Activated T-helper 1 cell treated with anti-CD3 and anti-CD28 coated beads, Interleukin-2, amount 50 U/mL, for 16 hours (primary cell): ENCODE measurements around the gene HUWE1.

Source experiments
- DNase-seq, 2 donors: peaks; one replicate each; pipeline ENCODE4 v3.0.0-alpha.2; 2020; ENCODE audit warnings: low read depth in 1 of 2, low spot score in 1 of 2

Gene HUWE1

DNA sequence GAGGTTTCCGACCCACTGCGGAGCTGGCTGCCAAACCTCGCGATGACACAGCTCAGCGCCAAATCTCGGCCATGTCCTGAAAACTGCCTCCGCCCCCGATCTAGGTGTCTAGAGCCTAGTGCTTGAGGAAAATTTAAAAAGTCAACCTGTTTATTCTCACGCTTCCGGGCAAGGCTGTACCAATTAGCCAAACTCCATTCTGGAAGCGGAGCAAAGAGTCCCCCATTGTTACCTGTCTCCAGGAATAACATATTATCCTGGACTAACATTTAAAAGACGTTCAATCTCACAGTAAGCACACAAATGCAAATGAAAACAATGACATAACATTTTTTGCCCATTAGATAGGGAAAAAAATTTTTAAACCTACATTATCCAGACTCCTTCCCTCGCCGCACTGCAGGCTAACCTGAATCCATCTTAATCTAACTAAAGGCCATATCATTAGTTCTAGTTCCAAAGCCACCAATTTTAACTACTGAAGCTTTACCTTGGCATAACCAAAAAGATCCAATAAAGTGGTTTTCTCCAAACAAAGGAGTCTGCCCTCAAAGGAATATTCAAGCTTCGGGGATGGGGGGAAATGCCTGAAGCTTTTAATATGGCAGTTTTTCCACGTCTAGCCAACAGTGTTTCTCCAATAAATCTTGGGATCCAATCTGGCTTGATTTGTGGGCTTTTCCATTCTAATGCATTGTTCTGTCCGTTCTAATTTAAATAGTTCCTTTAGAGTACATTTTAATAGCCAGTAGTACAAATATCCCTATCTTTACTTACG, 1.9 kb downstream of the HUWE1 start:
- DNase-seq = peak in 1 of 2 donors; percentile 60

DNA sequence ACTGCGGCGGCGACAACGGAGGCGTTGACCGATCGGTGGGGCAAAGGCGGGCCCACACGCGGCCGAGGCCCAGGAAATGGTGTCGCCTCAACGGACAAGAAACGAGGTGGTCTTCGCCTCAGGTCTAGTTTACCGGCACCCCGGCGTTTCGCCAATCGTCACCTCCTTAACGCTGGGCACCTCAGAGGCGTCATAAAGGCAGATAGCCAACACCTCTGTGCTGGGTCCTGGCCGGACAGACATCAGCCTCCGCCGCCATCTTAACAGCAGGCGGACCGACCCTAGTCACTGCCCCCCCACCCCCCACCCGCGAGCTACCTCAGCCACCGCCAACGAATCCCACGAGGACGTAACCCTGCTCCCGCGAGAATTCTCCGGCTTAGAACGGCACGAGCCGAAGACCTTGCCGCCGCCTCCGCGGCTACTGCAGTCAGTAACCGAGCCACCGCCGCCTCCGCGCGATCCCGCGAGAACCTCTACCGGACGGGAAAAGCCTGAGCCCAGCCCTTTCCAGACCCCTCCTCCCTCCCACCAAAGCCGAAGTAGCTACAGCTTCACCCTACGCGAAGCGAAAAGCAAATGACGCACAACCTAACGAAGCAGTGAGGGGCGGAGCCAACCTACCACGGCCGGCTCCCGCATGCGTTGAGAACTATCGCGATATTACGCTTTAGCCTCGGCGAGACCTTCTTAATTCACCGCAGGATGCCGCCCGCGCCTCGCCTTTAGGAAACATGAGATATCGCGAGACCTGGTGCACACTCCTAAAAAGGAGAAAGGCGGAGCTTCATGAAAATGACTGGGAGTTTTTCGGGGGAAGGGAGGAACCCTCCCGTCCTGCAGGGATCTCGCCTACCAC, 2.7 kb downstream of the HUWE1 start:
- DNase-seq = peak; percentile 63 to 80

DNA sequence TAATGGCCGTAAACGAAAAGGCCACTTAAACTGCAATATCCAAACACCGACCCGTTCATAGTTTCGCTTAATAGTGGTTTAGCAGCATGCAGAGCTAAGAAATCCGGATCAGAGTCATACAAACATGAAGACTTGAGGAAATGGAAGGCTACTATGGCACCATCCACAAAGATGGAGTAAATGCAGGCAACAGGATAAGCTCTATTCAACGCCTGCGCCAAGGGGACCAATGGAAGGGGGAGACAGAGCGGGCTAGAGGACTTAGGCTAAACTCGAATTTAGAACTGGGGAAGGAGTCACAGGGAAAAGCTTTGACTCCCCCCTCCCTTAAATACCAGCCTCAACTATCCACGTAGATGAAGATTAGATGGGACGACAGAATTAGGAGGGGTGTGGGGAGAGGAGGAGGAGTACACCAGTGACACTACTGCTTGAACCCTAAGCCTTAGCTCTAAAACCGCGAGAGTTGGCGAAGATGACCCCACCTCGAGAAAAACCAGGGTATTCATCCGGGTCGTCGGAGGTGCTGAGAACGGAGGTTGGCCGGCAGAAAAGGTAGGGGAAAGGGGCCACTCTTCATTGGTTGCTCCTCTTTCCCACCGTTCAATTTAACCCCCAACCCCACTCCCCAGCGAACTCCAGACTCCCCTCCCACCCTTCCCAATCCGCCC, 3.5 kb downstream of the HUWE1 start:
- peak in 1 of 2 donors; percentile 7 for DNase-seq

DNA sequence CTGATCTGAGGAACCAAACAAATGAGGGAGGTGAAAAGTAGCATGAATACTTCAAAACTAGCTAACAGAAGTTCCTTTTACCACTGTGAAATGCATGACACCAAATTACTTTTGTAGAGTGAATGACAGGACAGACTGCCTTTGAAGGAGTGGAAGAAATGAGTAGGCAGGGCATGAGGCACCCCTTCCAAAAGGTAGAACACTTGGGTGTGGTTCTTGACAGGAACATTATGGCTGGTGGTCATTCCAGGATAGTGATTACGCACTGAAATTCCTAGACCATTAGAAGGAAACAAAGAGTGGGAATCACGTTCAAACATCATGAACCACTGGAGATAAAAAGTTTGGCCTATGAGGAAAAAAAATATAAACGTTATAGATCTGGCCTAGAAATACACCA, 4.9 kb downstream of the HUWE1 start:
- DNase-seq = no peak

DNA sequence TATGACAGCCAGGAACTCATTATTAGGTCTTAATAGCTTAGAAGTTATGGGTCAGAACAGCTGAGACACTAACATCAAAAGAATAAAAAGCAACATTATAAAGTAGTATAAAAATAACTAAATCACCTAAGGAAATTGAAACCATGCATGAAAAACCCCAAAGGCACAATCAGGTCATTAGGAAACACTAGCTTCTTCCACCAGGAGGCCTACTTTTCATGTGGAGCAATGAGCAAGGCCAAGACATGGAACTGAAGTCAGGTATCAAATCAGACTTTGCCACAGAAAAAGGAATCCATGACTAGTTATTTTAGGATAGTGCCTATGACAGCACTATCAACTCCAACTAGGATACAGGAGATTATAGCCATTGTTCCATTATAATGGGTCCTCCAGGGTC, 7.9 kb downstream of the HUWE1 start:
- DNase-seq = no peak

DNA sequence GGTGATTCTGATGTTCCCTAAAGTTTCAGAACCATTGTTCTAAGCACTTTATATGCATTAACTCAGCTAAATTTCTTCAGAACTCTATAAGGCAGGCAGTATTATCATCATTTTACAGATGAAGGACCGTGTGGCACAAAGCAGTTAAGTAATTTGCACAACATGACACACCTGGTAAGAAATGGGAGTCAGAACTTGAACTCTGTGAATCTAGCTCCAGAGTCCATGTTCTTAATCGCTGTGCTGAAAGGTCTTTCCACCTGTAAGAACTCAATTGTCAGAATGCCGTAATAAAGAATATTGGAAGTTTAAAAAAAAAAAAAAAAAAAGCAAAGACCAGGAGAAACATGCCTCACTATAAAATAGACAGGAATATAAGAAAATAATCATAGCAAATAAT, 9.2 kb downstream of the HUWE1 start:
- DNase-seq = no peak

DNA sequence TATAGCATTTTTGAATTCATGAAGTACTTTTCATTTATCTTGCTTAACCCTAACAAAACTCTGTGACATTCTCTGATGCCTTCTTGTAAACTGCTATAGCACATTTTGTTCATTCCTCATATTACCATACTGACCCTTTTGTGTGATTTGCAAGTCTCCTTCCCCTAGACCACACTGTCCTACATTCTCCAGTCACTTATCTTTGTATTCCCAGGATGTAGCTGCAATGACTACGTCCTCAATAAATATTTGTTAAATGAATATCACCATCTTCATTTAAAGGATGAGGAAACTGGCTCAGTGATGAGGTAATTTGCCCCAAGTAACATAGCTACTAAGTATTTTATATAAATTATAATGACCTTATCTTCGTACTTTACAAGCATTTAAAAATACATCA, 11.9 kb downstream of the HUWE1 start:
- no peak for DNase-seq

DNA sequence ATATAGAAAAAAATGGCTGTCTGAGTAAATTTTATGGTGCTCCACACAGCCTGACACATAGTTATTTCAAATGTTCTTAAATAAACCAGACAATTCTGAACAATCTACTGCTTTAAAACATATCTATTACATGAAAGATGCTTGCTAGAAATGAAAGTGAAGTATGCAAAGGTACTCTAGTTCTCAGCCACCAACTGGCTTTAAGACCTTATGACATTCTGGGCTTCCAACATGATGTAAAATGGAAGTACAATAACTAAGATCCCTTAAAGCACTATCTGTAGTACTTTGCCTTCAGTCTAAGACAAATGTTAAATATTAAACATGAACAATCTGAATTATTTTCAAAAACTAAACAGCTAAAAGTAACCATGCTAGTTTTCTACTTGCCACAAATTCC, 17.3 kb downstream of the HUWE1 start:
- DNase-seq = no peak

DNA sequence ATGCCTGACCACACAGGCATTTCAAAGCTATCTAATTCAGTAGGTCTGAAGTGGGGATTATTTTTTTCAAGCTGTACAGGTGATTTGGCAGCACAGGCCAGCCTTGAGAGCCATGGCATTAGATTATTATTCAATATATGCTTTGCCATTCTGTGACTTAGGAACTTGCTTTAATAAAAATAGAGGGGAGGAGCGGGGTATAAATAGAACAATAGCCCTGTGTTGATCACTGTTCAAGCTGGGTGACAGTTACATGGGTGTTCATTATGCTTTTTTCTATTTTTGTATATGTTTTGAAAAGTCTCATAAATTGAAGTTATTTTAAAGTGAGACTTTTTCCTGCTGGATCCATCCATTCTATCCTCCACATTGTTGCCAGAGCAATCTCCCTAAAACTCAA, 20.3 kb downstream of the HUWE1 start:
- DNase-seq = no peak

DNA sequence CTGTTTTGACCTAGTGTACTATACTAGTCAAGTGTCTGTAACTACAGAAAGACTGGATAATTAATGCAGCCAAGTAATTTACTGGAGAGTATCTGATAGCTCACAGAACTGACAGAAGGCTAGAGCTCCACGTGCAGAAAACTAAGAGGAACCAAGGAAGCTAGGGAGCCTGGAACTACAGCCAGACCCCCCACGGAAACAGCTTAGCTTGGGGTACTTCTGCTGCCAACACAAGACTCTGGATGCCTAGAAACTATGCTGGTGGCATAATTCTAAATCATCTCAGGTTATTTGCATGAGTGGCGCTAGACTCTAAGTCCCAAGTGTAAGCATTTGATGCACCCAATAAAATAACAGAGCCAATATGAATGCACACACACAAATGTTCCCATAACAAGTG, 26.5 kb downstream of the HUWE1 start:
- no peak for DNase-seq

DNA sequence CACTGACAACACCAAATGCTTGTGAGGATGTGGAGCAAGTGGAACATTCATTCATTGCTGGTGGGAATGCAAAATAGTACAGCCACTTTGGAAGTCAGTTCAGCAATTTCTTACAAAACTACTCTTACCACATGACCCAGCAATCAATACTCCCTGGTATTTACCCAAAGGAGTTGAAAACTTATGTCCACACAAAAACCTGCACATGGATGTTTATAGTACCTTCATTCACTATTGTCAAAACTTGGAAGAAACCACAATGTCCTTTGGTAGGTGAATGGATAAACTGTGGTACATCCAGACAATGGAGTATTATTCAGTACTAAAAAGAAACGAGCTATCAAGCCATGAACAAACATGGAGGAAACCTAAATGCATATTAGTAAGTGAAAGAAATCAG, 27.5 kb downstream of the HUWE1 start:
- no peak for DNase-seq

DNA sequence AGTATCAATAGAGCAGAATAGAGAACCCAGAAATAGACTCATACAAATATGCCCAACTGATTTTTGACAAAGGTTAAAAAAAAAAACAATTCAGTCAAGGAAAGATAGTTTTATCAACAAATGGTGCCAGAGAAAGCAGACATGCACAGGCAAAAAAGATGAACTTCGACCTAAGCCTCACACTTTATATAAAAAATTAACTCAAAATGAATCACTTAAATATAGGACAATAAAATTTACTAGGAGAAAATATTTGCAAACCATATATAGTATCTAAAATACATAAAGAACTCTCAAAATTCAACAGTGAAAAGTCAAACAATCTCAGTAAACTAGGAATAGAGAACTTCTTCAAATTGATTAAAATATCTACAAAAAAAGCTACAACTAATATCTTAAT, 29.7 kb downstream of the HUWE1 start:
- DNase-seq = no peak

DNA sequence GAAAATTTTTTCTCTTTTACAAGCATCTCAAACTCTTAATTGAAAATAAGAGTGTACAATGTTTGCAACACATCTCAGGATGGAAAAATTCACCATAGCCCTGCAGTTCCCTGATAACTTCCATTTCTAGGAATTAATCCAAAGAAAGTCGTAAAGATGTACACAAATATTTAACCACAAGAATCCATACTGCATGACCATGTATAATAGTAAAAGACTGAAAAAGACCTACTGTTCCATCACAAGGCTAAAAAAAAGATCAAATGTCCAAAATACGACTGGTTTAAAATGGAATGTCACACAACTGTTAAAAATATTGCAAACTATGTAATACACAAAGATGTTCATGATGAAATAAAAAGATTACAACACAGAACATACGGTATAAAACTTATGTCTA, 32.1 kb downstream of the HUWE1 start:
- DNase-seq = no peak

DNA sequence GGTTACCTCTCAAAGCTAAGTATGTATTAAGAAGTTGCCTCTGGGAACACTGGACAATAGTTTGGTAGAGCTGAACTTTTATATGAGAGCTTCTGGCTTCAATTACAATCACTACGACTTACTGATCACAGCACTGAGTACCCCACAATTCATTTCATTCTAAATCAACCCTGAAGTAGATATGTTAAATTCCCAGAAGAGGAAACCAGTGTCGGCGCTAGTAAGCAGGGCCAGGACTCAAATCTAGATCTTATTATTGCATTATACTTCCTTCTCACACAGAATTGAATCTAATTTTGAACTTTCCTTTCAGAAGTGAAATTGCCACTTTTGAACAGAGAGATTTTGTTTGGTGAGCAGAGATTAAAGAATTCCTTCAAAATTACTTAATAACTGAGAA, 41.8 kb downstream of the HUWE1 start:
- no peak for DNase-seq

DNA sequence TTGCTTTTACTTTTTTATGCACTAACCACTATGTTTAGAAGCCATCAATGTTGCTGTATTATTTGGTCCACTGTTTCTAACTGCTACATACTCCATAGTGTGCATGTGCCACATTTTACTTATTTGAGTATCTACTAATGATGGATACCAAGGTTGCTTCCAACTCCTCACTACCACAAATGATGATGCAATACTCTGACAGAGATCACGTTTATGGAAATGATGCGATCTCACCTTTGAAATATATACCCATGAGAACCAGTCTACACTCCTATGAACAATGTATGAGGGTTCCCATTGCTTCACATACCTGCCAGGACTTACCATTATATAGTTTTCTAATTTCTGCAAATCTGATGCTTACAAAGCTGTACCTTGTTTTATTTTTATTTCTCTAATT, 44.2 kb downstream of the HUWE1 start:
- no peak for DNase-seq

DNA sequence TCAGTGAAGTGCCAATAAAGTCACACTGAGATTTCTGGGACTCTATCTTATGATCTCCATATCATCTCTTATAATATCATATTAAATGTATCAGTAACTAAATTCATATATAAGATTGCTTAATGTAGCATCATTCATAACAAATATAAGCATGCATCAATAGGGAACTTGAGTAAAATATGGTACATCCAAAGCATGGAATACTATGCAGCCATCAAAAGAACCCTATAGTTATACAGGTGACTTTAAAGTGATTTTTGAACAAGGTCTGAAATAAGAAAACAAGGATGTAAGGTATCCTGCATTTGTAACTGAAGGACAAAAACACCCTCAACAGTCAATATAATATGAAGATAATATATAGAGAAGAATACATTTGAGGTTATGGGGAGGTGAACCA, 47.3 kb downstream of the HUWE1 start:
- no peak for DNase-seq

DNA sequence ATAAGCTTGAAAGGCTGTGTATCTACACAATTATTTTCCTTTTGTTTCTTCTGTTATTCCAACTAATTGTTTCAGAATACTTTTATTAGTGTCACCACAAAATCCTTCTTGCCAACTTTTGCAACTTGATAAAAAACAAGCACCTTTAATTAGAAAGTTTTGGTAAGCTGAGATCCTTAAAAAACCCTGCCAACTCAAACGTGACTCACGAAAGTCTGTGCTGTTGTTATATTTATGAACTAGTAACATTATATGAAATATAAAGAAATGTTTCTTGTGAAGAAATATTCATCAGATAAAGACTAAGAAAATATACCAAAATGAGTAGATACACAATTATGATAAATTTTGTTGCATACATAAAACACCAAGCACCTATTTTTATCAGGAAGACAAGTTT, 49.0 kb downstream of the HUWE1 start:
- no peak for DNase-seq

DNA sequence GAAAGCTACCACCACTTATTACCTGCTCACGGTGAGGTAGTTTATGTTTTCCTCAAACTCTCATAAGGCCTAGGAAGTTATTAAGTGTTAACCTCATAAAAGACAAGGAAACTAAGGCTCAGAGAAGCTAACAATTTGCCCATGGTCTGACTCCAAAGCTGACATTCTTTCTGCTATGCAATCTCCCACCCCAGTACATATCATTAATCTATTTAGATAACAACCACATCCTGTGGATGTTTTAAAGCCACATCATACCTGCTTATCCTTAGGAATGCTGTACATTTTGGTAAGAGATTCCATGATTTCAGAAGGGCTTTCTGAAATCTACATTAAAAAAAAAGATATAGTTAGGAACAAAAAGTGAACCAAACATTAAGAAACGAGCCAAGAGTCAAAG, 55.4 kb downstream of the HUWE1 start:
- no peak for DNase-seq

DNA sequence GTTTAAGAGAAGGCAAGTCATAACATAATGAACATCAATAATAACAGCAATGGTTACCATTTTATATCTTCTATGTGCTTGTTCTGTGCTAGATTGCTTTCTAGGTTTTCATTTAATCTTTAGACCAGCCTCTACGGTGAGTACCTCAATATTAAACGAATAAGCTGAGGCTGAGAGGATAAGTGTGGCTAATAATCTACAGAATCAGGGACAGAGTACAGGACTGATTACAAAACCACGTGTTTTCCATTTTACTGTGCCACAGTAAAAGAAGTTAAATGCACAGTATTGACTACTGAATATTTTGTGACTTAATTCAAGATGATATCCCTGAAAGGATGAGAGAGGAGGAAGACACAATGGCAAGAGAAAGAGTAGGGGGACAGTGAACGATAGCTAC, 56.3 kb downstream of the HUWE1 start:
- no peak for DNase-seq

DNA sequence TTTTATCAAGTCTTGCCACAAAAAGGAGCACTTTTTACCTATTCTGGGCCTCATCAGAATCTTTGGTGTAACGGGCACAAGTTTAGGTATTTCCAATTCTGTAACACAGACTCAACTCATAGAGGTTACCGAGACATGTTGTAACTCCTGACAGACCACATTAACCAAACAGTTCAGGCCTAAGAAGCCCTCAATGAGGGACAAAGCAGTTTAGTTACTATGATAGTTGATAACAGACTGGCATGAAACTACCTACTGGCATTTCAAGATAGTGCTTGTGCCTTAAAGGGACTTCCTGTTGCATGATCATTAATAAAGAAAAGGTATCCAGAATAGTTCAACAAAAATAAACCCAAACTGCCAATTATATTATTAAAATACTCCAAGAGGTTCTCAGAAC, 64.1 kb downstream of the HUWE1 start:
- no peak for DNase-seq

DNA sequence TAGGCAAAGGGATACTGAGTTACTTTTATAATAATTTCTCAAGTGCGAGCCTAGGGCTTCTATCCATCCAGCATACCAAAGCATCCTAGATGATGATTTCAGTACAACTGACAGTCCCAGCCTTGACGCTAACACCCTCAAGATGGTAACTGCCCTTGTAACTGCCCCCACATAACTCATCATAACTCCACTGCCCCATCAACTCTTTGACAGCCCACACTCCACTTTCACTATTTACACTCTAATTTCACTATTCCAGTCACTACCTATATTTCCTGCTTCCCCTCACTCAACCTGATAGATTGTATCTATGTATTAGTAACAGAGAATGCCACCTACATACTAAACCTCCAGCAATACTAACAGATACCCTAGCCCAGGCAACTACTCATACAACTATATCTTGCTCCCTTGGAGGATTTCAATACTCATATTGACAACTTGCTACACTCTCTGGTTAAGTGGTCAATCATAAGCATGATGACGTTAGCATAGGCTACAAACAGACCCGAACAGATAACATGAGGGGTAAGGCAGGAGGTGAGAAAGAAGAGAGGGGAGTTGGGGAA, 65.0 kb downstream of the HUWE1 start:
- no peak for DNase-seq

DNA sequence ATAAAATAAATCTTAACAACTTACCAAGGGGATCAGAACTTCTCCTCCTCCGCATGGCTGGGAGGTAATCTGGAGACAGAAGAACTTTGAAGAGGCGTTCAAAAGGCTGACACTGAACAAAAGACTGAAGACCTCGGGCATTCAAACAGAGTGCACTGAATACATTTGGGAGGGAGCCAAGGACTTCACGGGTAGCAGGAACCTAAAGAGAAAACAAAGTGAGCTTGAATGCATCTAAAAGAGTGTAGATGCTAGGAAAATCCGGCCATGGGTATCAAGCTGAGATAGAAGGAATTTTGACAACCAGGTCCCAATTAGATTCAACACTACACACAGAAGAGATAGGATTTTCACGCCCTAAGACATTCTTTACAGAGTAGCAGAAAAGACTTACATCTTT, 69.6 kb downstream of the HUWE1 start:
- no peak for DNase-seq
